H9 (cell line): Measurements from ENCODE around the gene FCHO1. TPM values are rescaled to one million over a fixed set of nuclear protein-coding genes. Genes with fewer than 3 reads are reported as not detected.

Experiments used
- DNase-seq: peaks from one replicate; pipeline ENCODE4 v3.0.0-alpha.2; 2017
- H2AFZ ChIP-seq: one replicate; pipeline ENCODE4 v1.6.1; 2013; ENCODE audit warnings: mild to moderate bottlenecking, low read length, control low read depth, moderate library complexity
- H2AK5ac ChIP-seq: 2 replicates; pipeline ENCODE4 v1.6.1; 2013; ENCODE audit warnings: low read length, control low read depth, mixed read lengths; ENCODE audit not compliant: insufficient read length
- H2BK120ac ChIP-seq: one replicate; pipeline ENCODE4 v1.6.1; 2013; ENCODE audit warnings: low read depth, mild to moderate bottlenecking, low read length, control low read depth, inconsistent platforms; ENCODE audit not compliant: poor library complexity, severe bottlenecking
- H2BK12ac ChIP-seq: 2 replicates; pipeline ENCODE4 v1.6.1; 2013; ENCODE audit warnings: low read length, control low read depth, mixed read lengths, low read depth; ENCODE audit not compliant: insufficient read length
- H2BK15ac ChIP-seq: 2 replicates; pipeline ENCODE4 v1.6.1; 2013; ENCODE audit warnings: low read depth, low read length, control low read depth
- H2BK20ac ChIP-seq: one replicate; pipeline ENCODE4 v1.6.1; 2013; ENCODE audit warnings: low read depth, mild to moderate bottlenecking, low read length, control low read depth, inconsistent platforms; ENCODE audit not compliant: poor library complexity, severe bottlenecking
- H2BK5ac ChIP-seq: 2 replicates; pipeline ENCODE4 v1.6.1; 2013; ENCODE audit warnings: low read length, control low read depth, mixed read lengths; ENCODE audit not compliant: insufficient read length
- H3K14ac ChIP-seq: 2 replicates; pipeline ENCODE4 v1.6.1; 2013; ENCODE audit warnings: low read length, control low read depth; ENCODE audit not compliant: insufficient read depth
- H3K18ac ChIP-seq: 2 replicates; pipeline ENCODE4 v1.6.1; 2013; ENCODE audit warnings: low read depth, mild to moderate bottlenecking, mixed read lengths, low read length, control low read depth; ENCODE audit not compliant: insufficient read length
- H3K23ac ChIP-seq: 2 replicates; pipeline ENCODE4 v1.6.1; 2013; ENCODE audit warnings: low read length, control low read depth, mixed read lengths, low read depth; ENCODE audit not compliant: insufficient read length
- H3K23me2 ChIP-seq: 2 replicates; pipeline ENCODE4 v1.6.1; 2013; ENCODE audit warnings: low read depth, mild to moderate bottlenecking, mixed read lengths, low read length, control low read depth; ENCODE audit not compliant: insufficient read length, poor library complexity, severe bottlenecking
- H3K27ac ChIP-seq: 2 replicates; pipeline ENCODE4 v1.5.1; 2013; ENCODE audit warnings: low read length, control low read depth, mixed read lengths, low read depth; ENCODE audit not compliant: insufficient read length
- H3K27me3 ChIP-seq: 2 replicates; pipeline ENCODE4 v1.6.1; 2013; ENCODE audit warnings: low read length, control low read depth, inconsistent platforms; ENCODE audit not compliant: insufficient read depth
- H3K4ac ChIP-seq: 2 replicates; pipeline ENCODE4 v1.6.1; 2013; ENCODE audit warnings: low read depth, mild to moderate bottlenecking, control low read depth, inconsistent platforms, low read length, moderate library complexity
- H3K4me1 ChIP-seq: 2 replicates; pipeline ENCODE4 v1.6.1; 2013; ENCODE audit warnings: low read length, control low read depth, inconsistent platforms; ENCODE audit not compliant: insufficient read depth
- H3K4me2 ChIP-seq: 2 replicates; pipeline ENCODE4 v1.6.1; 2013; ENCODE audit warnings: low read length, control low read depth, mixed read lengths; ENCODE audit not compliant: insufficient read length, insufficient read depth
- H3K56ac ChIP-seq: 2 replicates; pipeline ENCODE4 v1.6.1; 2013; ENCODE audit warnings: low read depth, mild to moderate bottlenecking, mixed read lengths, low read length, control low read depth; ENCODE audit not compliant: insufficient read length
- H3K79me1 ChIP-seq: 2 replicates; pipeline ENCODE4 v1.6.1; 2013; ENCODE audit warnings: low read depth, mild to moderate bottlenecking, moderate library complexity, low read length, control low read depth, inconsistent platforms; ENCODE audit not compliant: insufficient read depth, poor library complexity, severe bottlenecking
- H3K79me2 ChIP-seq: 2 replicates; pipeline ENCODE4 v1.6.1; 2013; ENCODE audit warnings: low read length, control low read depth, inconsistent platforms; ENCODE audit not compliant: insufficient read depth
- H3K9ac ChIP-seq: 2 replicates; pipeline ENCODE4 v1.6.1; 2013; ENCODE audit warnings: low read length, control low read depth, mixed read lengths; ENCODE audit not compliant: insufficient read length; ENCODE audit errors: extremely low read depth
- H3K9me3 ChIP-seq: one replicate; pipeline ENCODE4 v1.6.1; 2013; ENCODE audit warnings: low read depth, low read length, inconsistent platforms; ENCODE audit not compliant: control insufficient read depth
- H3T11ph ChIP-seq: one replicate; pipeline ENCODE4 v1.6.1; 2013; ENCODE audit warnings: mild to moderate bottlenecking, low read length, control low read depth, inconsistent platforms
- H4K20me1 ChIP-seq: one replicate; pipeline ENCODE4 v1.6.1; 2013; ENCODE audit not compliant: control insufficient read depth, insufficient read length, insufficient read depth
- H4K5ac ChIP-seq: 2 replicates; pipeline ENCODE4 v1.6.1; 2013; ENCODE audit warnings: low read depth, mild to moderate bottlenecking, mixed read lengths, low read length, control low read depth; ENCODE audit not compliant: insufficient read length
- H4K8ac ChIP-seq: replicated peaks from 2 replicates; pipeline ENCODE4 v1.6.1; 2013; ENCODE audit warnings: low read length, control low read depth, mixed read lengths, low read depth; ENCODE audit not compliant: insufficient read length
- H4K91ac ChIP-seq: 2 replicates; pipeline ENCODE4 v1.6.1; 2013; ENCODE audit warnings: low read depth, mild to moderate bottlenecking, moderate library complexity, mixed read lengths, low read length, control low read depth; ENCODE audit not compliant: insufficient read length
- H3K27ac Mint-ChIP-seq, 3 experiments: 2 replicates in 2 of 3; 3 replicates in 1 of 3; pipeline ENCODE4 v1.8.0; 2020 to 2021; ENCODE audit warnings: mixed read lengths in 3 of 3, mild to moderate bottlenecking in 1 of 3, moderate library complexity in 1 of 3
- H3K27me3 Mint-ChIP-seq: 2 replicates; pipeline ENCODE4 v1.8.0; 2021; ENCODE audit warnings: low read depth, mild to moderate bottlenecking, moderate library complexity, mixed read lengths
- H3K36me3 Mint-ChIP-seq, 3 experiments: 2 replicates in 2 of 3; 3 replicates in 1 of 3; pipeline ENCODE4 v1.8.0; 2020 to 2021; ENCODE audit warnings: low read depth in 3 of 3, mixed read lengths in 3 of 3; ENCODE audit not compliant: insufficient read depth in 1 of 3
- H3K4me1 Mint-ChIP-seq, 2 experiments: 2 replicates each; pipeline ENCODE4 v1.8.0; 2020; ENCODE audit warnings: mixed read lengths in 2 of 2
- H3K4me3 Mint-ChIP-seq, 2 experiments: 2 replicates in 1 of 2; 3 replicates in 1 of 2; pipeline ENCODE4 v1.8.0; 2020 to 2021; ENCODE audit warnings: mild to moderate bottlenecking in 2 of 2, mixed read lengths in 2 of 2, moderate library complexity in 1 of 2
- H3K9me3 Mint-ChIP-seq, 2 experiments: 2 replicates in 1 of 2; 3 replicates in 1 of 2; pipeline ENCODE4 v1.8.0; 2020; ENCODE audit warnings: mild to moderate bottlenecking in 2 of 2, mixed read lengths in 2 of 2, moderate library complexity in 1 of 2
- WGBS: extraction: QIAGEN DNeasy Blood & Tissue Kit; methylation state at CpG from one replicate; pipeline ENCODE4 v1.1.7; 2013; ENCODE audit warnings: missing lambda C conversion rate, low lambda C conversion rate, mixed read lengths; ENCODE audit not compliant: insufficient read length; ENCODE audit errors: extremely low coverage; 5-methylcytosine and 5-hydroxymethylcytosine counted together
- total RNA-seq: library from RNA; stranded (reverse); gene quantifications from 2 replicates; pipeline ENCODE4 v1.2.1, GENCODE V29; 2021
- TF ChIP-seq, protein P1 (sequence below): fragments of 200-600 bp; sonication (generic); conservative IDR thresholded peaks from 3 replicates; pipeline ENCODE4 v1.8.0; 2021; ENCODE audit warnings: antibody characterized with exemption, mild to moderate bottlenecking

Gene FCHO1
- total RNA-seq, 1 experiment from 2014 or later, result 13.1 TPM

GRCh38 chr19:17836530-17836929 lies 85.3 kb downstream of the FCHO1 start:
- Histone ChIP-seq H4K20me1 (no peaks in the 10 kb centered on the region), H4K91ac (no peak overlapping the region), H3K4ac (no peak overlapping the region), H3K9me3 (no peaks in the 10 kb centered on the region), H3K27me3 (no peaks in the 10 kb centered on the region), H2AK5ac (no peak overlapping the region), H3K79me1 (no peaks in the 10 kb centered on the region), H3K9ac (no peak overlapping the region), H3K18ac (no peak overlapping the region), H2BK20ac (no peak overlapping the region), H2BK12ac (no peak overlapping the region), H4K5ac (no peak overlapping the region), H3K14ac (no peak overlapping the region), H3K27ac (no peak overlapping the region), H3K79me2 (no peaks in the 10 kb centered on the region), H4K8ac (no peak overlapping the region), H2AFZ (no peak overlapping the region), H3K4me1 (no peaks in the 10 kb centered on the region; the same call in 1 of the 2 replicates), H3K23ac (no peak overlapping the region), H2BK5ac (no peak overlapping the region), H3K56ac (no peak overlapping the region), H2BK15ac (no peak overlapping the region), H2BK120ac (no peak overlapping the region), H3K4me2 (no peak overlapping the region), H3K23me2 (peaks cover 4% of the 10 kb centered on the region), H3T11ph (no peak overlapping the region)
- H3K4me1 Mint-ChIP-seq, result peaks cover 26 to 33% of the 10 kb centered on the region in 2 experiments
- H3K36me3 Mint-ChIP-seq, result no peaks in the 10 kb centered on the region
- DNase-seq, result no peak
- H3K4me3 Mint-ChIP-seq, result no peak overlapping the region
- no peaks in the 10 kb centered on the region; a peak in 1 of 5 replicates for H3K9me3 Mint-ChIP-seq
- no CpG with 5 or more reads among the region's 4 CpGs for WGBS
- TF ChIP-seq, protein P1, sequence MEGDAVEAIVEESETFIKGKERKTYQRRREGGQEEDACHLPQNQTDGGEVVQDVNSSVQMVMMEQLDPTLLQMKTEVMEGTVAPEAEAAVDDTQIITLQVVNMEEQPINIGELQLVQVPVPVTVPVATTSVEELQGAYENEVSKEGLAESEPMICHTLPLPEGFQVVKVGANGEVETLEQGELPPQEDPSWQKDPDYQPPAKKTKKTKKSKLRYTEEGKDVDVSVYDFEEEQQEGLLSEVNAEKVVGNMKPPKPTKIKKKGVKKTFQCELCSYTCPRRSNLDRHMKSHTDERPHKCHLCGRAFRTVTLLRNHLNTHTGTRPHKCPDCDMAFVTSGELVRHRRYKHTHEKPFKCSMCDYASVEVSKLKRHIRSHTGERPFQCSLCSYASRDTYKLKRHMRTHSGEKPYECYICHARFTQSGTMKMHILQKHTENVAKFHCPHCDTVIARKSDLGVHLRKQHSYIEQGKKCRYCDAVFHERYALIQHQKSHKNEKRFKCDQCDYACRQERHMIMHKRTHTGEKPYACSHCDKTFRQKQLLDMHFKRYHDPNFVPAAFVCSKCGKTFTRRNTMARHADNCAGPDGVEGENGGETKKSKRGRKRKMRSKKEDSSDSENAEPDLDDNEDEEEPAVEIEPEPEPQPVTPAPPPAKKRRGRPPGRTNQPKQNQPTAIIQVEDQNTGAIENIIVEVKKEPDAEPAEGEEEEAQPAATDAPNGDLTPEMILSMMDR, result no peak
- no peak overlapping the region; a peak in 1 of 7 replicates for H3K27ac Mint-ChIP-seq
- peaks cover 42% of the 10 kb centered on the region for H3K27me3 Mint-ChIP-seq
